Embryonic facial prominence (tissue), 1 donor: ENCODE data around the gene AVPI1.
"Not testable (repeated sequence)": the region's sequence is repeated elsewhere in the genome, so short reads cannot be mapped to it uniquely, and the experiment has no call there.

Experiments
- DNase-seq: peaks from one replicate; pipeline ENCODE4 v3.0.0-alpha.2; 2016; ENCODE audit errors: extremely low spot score

Gene AVPI1

GRCh38 chr10:97711640-97712572, 24.9 kb upstream of the AVPI1 start:
- DNase-seq = no peak

DNA sequence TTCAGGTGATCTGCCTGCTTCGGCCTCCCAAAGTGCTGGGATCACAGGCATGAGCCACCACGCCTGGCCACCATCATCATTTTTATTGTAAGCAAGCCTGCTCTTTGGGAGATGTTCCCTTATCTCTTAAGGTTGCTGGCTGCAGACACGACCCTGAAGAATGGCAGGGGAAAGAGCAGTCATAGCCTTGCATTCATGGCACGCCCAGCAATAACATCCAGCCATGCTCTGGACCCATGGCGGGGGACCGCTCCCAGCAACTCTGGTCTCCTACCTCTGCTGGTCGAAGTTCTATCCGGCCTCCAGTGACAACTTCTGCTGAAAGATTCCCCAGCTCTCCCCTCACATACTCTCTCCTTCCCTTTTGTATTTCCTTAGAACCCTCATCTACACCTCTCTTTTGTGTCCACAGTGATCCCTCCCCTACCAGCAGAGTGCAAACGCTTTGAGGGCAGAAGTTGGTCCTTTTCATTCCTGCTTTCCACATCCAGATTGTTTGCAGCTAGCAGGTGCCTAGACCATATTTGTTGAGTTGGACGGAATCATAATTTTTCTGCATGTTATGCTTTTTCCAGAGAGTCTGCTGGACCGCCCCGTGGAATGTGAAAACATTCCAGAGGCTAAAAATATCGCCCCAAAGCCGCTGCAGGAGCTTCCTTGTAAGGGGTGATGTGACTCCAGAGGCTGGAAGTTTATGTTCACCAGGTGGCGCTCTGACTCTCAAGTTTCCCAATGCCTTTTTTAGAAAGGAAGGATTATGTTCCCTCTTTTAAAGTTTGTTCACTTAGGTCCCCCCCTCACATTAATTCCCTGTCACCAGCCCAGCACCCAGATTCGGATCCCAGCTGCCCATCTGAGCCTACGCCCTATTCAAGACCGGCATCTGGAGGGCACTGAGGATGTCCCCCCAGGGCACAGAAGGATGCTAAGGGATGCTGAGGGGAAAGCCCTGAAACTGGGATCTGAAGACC, 22.2 kb upstream of the AVPI1 start:
- DNase-seq = no peak

- DNase-seq = no peak
Measured at GRCh38 chr10:97708167-97708566, 21.1 kb upstream of the AVPI1 start.

DNA sequence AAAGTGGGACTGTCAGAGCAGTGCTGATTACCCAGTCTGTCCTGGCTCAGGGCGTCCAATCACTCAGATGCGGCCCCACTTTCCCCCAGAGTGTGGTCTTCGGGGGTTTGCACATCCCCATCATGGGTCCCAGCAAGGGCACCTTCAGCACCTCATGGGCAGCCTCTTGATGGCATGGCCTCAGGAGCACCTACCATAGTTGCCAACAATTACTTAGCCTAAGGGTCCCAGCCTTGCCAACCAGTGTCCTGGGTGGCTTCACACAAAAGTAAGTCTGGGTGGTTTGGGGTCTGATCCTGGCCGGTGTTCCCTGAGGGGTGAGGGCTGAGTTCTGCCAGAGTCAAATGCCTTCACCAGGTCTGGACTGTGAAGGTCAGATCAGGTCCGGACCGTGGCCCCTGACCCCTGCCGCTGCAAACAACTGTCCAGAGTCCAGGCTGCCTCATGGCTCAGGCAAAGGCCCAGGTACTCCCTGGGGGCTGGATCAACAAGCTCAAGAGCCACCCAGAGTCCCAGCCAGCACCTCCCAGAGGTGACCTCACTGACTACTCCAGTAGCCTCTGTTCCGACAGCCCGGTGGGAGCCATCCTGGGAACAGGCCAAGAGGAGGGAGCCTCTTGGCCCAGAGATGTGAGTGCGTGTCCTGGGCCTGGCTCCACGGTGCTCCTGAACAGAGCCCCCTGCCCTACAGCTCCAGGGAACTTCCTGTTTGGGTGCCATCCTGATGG, 20.3 kb upstream of the AVPI1 start:
- no peak for DNase-seq

- no peak for DNase-seq
Measured at GRCh38 chr10:97705006-97705670, 18.1 kb upstream of the AVPI1 start.

DNA sequence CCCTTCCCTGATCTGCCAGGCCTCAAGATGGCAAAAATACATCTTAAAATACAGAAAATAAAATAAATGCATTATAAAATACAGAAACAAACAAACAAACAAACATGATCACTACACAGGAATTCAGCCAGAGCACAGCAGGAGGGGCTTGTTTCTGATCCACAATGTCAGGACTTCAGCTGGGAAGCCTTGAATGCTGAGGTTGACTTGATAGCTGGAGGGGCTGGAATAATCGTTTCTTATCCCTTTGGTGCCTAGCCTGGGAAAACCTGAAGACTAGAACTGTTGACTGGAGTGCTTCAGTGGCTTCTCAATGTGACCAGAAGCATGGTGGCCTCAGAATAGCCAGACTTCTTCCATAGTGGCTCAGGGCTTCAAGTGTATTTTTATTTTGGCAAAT, 17.3 kb upstream of the AVPI1 start:
- no peak for DNase-seq

DNA sequence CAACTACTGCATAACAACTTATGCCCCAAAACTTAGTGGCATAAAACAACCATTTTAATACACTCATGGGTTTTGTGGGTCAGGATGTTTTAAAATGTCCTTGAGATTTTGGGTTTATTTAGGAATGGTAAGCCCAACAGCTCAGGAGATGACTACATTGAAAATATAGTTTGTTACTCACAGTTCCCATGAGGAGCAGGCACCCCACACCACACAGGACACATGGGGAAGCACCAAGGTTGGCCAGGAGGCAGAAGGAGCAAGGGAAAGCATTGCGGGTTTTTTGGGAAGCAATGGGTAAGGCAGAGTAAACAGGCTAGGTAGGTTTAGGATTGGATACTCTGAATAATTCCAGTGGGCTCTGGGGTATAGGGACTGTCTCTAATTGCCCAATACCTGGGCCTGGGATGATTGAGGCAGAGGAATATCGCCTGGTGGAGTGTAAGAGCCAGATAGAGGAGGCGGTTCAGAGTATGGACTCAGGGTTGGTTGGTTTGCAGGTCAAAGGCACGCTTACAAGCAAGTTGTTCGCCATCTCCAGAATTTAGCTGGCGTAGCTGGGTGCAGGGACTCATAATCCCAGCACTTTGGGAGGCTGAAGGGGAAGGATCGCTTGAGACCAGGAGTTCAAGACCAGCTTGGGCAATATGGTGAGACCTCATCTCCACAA, 16.5 kb upstream of the AVPI1 start:
- no peak for DNase-seq

DNA sequence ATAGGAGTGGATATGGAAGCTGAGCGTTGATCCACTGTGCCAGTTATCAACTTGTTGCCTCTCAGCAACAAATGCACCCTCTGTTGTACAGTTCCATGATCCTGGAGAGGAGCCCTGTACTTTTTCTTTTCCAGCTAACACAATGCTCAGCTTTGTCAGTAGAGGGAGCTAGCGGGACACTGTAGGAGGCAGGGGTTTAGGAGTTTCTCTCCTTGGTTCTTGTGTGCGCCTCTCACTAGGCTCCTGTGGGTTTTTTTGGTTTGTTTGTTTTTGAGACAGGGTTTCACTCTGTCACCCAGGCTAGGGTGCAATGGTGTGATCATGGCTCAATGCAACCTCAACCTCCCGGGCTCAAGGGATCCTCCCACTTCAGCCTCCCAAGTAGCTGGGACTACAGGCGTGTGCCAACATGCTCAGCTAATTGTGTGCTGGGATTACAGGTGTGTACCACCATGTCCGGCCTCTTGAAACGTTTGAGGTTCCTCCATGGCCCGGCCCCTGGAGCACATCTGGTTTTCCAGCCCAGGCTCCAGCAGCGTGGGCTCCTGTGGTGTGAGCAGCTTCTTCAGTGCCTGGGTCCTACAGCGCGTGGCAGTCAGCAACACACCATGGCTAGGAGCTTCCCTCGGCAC, 14.5 kb upstream of the AVPI1 start:
- DNase-seq = no peak

DNA sequence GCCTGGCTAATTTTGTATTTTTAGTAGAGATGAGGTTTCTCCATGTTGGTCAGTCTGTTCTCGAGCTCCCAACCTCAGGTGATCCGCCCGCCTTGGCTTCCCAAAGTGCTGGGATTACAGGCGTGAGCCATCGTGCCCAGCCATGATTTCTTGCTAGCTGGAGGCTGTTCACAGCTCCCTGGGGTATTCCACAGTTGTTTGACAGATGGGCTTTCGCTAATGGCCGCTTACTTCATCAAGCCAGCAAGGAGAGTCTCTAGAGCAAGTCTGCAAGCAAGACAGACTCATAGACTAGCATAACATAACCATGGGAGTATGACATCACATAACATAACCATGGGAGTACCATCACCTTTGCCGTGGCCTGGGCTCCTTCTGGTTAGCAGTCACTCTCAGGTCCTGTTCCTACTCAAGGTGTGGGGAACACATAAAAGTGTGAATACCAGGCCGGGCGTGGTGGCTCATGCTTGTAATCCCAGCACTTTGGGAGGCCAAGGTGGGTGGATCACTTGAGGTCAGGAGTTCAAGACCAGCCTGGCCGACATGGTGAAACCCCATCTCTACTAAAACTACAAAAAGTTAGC, 11.1 kb upstream of the AVPI1 start:
- DNase-seq = not testable (repeated sequence)

GRCh38 chr10:97690133-97690532, 3.1 kb upstream of the AVPI1 start:
- DNase-seq = no peak

GRCh38 chr10:97689559-97690020, 2.5 kb upstream of the AVPI1 start:
- no peak for DNase-seq

DNA sequence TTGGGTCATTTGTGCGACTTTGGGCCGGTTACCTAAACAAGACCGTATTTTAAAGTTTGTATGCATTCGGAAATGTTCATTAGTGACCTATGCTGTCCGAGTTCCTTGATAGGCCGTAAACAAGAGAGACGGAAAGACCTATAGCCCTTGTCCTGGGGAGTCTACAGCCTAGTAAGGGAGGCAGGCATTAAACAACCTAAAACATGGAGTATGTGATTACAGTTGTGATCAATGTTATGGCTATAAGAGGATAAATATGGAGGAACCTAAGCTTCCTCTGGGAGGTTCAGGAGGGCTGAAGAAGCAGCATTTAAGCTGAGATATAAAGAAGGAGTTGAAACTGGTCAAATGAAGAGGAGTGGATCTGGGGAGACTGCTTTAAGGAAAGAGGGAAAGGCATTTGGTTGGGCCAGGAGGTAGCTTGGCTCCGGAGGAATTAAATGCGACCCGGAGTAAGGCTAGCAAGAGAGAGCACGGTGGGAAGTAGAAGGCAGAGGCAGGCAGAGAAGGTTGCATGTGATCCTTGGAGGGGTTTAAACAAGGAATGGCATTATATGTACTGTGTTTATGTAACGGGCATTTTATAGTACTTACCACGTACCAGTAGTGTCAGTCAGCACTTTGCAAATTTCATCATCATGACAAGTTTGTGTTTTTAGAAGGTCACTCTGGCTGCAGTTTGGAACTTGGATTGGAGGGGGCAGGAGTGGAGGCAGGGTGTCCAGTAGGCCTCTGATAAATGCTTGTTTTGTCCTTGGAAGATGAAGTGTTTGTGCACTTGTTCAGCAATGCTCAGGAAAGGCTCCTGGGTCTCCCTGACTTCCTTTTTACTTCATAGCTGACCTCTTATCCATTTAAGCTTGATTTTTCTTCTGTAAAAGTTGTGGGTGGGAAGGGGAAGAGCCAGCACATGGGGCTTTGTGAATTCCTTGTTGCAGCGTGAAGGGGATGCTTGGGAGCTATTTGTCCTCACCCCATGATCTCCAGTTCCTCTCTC, 1.0 kb upstream of the AVPI1 start:
- no peak for DNase-seq

DNA sequence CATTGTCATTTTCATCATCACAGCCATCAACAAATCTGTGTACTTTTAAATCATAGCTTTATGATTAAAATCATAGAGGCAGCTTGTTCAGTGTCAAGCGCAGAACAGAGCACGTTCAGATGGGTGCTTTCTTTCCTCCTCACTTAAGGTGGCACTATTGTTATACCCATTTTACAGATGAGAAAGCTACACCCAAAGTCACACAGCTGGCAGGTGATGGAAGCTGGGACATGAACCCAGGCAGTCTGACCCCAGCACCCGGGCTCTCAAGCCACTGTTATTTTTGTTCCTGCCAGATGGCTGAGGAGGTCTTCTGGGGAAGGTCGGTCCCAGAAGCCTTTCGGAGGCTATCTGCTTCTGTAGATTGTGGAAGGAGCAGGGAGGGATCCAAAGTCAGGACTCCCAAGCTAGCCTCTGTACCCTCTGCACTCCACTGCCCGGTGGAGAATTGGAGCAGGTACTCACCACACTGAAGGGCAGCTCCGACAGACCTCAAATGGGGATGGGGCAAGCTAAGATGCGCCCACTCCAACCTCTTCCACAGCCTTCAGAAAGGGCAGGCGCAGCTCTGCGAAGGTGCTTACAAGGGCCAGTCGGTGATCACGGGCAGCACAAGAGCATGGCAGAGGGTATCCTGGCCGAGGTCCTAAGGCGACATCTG, 610 bp downstream of the AVPI1 start:
- DNase-seq = no peak

- no peak for DNase-seq
Measured at GRCh38 chr10:97685395-97685958, 1.6 kb downstream of the AVPI1 start.

- no peak for DNase-seq
Measured at GRCh38 chr10:97684866-97685394, 2.1 kb downstream of the AVPI1 start.

DNA sequence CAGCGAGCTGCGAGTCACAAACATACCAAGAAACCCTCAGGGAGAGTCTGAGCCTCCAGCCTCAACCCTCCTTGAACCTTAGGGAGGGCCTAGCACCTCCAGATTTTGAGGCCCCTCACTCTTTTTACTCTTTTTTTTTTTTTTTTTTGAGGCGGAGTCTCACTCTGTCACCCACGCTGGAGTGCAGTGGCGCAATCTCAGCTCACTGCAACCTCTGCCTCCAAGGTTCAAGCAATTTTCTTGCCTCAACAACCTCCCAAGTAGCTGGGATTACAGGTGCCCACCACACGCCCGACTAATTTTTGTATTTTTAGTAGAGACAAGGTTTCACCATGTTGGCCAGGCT, 2.7 kb downstream of the AVPI1 start:
- not testable (repeated sequence) for DNase-seq

- DNase-seq = no peak
Measured at GRCh38 chr10:97683556-97684367, 3.3 kb downstream of the AVPI1 start.
